Cerebellar cortex (tissue), 1 donor: Measurements from ENCODE around the gene PDGFB.
A peak's percentile ranks its signal among the peaks of the same experiment; 100 is the strongest.
"Not testable (repeated sequence)": the region's sequence is repeated elsewhere in the genome, so short reads cannot be mapped to it uniquely, and the experiment has no call there.

Experiments
- DNase-seq: peaks from one replicate; pipeline ENCODE4 v3.0.0-alpha.2; 2015; ENCODE audit warnings: low spot score

Gene PDGFB

GRCh38 chr22:39227542-39228272, 17.1 kb downstream of the PDGFB start:
- DNase-seq: no peak

DNA sequence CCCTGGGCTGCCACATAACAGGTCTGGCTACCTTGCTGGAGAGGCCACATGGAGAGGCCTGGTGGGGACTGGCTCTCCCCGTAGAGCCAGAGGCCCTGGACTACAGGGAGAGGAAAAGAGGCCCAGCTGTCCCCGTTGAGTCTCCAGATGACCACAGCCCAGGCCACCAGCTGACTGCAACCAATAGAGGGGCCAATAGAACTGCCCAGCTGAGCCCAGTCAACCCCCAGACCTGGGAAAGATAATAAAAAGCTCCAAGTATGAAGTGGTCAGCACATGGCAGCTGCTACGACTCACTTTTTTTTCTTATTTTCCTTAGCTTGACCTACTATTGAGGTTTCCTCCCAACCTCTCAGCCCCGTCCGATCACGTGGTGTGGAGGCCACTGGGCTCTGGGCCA, 18.4 kb downstream of the PDGFB start:
- no peak for DNase-seq

DNA sequence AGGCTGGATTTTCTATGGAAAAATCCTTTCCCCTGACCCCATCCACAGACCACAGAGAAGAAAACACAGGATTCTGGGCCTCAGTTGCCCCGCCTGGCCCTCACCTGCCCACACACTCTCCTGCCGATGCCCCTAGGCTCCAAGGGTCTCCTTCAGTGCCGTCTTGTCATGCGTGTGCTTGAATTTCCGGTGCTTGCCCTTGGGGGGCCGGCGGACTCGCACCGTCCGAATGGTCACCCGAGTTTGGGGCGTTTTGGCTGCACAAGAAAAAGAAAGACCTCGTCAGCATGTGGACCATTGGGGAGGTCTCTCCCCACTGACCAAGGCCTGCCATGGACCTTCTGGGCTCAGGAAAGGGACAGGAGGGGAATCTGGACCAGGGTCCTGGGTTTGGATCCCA, 19.2 kb downstream of the PDGFB start:
- no peak for DNase-seq

GRCh38 chr22:39224550-39224949, 20.2 kb downstream of the PDGFB start:
- DNase-seq: no peak

DNA sequence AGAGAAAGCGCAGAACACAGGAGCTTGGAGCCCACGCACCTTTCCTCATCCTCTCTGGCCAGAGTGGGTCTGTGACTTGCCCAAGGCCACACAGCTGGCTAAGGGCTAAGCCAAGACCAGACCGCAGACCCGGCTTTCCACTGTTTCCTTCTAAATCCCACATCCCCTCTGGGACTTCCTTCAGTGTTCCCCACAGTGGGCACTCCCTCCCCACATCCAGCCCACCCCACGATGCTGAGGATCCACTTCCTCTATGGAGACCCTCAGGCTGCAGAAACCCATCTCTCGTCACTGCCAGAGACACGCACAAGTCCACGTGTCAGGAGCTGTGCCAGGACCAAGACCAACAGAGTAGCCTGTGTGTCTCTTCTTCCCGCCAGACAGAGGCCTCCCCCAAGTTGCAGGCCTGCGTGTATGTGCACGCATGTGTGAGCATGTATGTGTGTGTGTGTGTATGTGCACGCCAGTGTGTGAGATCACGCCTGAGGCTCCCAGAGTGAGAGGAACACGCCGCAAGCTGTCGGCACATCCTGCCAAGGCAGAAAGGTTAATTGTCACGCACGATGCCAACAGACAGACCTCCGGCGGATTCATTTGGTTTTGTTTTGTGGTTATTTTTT, 21.6 kb downstream of the PDGFB start:
- DNase-seq: peak; percentile 24

- DNase-seq: no peak
Observed at GRCh38 chr22:39221999-39222686, 22.6 kb downstream of the PDGFB start.

- no peak for DNase-seq
Observed at GRCh38 chr22:39220890-39221850, 23.6 kb downstream of the PDGFB start.

DNA sequence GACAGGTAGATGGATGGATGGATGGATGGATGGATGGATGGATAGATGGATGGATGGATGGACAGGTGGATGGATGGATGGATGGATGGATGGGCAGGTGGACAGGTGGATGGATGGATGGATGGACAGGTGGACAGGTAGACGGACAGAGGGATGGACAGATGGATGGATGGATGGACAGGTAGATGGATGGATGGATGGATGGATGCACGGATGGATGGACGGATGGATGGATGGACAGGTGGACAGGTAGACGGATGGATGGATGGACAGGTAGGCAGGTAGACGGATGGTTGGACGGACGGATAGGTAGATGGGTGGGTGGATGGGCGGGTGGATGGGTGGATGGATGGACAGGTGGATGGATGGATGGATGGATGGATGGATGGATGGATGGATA, 24.3 kb downstream of the PDGFB start:
- no peak for DNase-seq

DNA sequence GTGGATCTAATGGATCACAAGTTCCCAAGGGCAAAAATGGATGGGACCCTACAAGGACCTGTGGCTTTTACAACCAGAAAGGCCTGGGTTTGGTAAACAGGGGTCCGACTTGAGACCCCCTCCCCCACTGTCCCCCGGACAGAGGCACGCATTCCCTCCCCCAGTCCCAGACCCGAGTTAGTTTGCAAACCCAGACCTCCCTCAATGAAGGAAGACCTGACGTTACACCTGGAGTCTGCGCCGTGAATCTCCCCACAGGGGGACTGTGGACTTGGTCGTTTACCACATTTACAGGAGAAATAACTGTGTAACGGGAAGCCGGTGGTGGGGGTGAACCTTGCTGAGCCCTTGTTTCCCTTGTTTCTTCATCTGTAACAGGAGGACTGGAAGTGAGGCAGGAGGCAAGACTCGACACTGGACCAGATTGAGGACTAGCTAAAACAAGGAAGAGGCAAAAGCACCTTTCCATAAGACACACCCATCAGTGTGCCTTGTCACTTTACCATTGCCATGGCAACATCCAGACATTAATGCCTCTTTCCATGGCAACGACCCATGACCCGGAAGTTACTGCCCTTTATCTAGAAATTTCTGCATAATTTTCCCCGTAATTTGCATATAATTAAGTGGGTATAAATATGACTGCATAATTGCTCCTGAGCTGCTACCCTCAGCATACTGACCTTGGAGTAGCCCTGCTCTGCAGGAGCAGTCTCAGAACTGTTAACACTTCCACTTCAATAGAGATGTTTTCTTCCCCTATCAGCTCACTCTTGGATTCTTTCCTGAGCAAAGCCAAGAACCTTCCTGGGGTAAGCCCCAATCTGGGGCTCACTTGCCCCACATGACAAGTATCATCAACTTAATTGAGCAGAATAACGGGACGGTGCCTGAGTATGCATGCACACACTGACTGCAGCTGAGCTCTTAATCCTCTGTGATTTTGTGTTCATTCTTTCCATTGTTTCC, 25.4 kb downstream of the PDGFB start:
- DNase-seq: no peak

DNA sequence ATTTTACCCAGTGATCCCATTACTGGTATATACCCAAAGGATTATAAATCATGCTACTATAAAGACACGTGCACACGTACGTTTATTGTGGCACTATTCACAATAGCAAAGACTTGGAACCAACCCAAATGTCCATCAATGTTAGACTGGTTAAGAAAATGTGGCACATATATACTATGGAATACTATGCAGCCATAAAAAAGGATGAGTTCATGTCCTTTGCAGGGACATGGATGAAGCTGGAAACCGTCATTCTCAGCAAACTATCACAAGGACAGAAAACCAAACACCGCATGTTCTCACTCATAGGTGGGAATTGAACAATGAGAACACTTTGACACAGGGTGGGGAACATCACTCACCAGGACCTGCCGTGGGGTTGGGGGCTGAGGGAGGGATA, 26.4 kb downstream of the PDGFB start:
- not testable (repeated sequence) for DNase-seq

DNA sequence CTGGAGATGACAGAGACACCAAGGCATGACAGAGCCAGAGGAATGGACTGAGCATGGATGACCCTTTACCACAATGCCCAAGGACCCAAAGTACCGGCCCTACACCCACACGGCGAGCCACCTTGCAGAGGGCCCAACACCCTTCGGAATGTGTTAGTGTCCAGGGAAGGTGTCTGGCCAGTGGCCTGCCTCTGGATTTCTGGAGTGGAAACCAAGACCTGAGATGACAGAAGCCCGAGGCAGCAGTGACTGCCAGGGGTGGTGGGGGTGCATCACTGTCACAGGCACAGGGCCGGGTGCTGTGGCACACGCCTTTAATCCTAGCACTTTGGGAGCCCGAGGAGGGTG, 28.7 kb downstream of the PDGFB start:
- DNase-seq: no peak

DNA sequence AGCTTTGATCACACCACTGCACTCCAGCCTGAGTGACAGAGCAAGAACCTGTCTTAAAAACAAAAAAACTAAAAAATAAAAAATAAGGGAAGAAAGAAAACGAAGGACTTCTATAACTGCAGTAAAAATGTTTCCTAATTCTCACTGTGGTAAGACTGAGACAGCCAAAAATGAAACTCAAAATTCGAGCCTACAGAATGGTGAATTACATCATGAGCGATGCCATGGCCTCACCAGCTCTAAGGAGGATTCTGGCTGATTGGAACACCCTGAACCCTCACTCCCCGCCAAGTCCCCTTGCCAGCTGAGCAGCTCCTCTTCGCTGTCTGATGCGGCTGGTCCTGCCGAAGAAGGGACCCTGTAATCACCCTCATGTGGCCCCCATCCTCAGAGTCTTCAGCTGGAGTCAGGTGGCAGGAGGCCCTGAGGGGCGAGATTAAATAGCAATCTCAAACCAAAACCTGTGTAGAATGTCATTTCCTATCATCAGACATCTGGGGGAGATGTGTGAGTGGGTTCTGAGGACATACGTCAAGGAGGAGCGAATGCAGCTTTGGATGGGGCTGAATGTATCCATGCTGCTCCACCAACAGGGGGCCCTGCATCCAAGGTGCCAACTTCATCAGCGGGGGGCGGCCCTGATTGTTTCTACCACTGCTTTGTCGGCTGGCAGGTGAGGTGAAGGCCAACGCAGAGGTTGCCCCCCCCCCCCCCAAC, 29.2 kb downstream of the PDGFB start:
- DNase-seq: no peak

GRCh38 chr22:39215070-39215396, 29.7 kb downstream of the PDGFB start:
- DNase-seq: no peak

- DNase-seq: no peak
Observed at GRCh38 chr22:39214383-39215069, 30.3 kb downstream of the PDGFB start.

DNA sequence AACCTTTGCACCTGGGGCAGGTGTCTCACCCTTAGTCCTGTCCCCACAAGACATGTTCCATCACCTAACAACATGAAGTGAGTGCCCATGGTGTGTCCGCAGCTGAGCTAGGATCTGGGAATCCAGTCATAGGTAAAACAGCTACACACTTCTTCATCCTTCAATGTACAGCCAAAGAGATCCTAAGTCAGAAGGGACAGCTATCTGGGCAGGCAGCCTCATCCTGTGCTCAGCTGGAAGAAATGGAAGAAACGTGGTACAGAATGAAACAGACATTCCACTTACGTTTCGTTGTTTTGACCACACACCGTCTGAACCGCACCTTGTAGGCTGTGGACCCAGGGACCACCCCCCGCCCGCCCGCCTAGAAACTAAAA, 30.8 kb downstream of the PDGFB start:
- no peak for DNase-seq

GRCh38 chr22:39212721-39213376, 31.9 kb downstream of the PDGFB start:
- DNase-seq: peak; percentile 35

DNA sequence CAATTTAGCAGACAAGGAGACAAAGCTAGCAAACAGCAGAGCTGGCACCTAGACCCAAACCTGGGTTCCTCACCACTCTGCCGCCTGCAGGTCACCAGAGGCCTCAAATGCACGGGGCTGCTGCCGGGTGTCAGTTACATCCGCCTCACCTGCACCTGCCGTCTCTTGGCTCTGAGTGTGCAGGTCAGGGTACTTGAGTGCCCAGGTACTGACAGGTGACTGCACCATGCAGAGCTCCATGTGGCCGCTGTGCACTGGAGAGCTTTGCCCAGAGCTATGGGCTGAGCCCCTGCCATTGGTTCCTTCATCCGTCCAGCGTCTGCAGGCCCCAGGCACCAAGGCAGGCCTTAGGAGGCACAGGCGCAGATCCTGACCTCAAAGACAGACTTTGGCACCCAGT, 35.0 kb downstream of the PDGFB start:
- no peak for DNase-seq

DNA sequence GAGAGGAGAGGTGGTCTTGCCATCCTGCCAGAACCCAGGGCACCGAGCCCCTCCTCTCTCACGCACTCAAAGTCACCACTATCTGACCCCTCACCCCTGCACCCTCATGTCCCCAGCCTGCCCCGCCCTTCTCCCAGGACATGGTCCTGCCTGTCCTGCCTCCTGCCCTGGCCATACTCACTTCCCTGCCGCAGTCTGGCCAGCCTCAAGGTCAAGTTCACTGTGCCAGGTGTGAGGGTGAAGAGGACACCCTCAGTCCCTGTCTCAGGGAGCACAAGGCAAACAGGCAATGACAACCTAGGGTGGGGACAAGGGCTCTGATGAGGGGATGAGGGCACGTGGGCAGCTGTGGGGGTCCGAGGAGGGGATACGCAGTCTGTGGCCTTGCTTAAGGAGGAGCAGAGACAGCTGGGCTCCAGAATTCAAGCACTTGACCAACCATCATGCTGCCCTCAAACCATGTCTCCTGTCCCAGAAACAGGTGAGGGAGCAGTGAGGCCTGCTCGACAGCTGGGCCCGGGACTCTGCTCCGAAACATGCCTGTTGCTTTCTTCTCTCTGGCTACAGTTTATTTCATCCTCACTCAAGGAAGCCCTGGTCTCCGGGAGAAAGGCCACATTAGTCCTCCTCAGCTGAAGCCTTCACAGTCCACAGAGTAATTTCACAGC, 36.6 kb downstream of the PDGFB start:
- DNase-seq: no peak
